Chondrocyte (in vitro differentiated cells): ENCODE measurements around the gene EYS. TPM values are rescaled to one million over a fixed set of nuclear protein-coding genes. Genes with fewer than 3 reads are reported as not detected.

ENCODE experiments used
- DNase-seq: peaks from one replicate; pipeline ENCODE4 v3.0.0; 2021; ENCODE audit warnings: mixed read lengths, low spot score
- H3K27ac Mint-ChIP-seq: one replicate; pipeline ENCODE4 v1.8.0; 2021; ENCODE audit warnings: mild to moderate bottlenecking, moderate library complexity, mixed read lengths; ENCODE audit not compliant: unreplicated experiment
- H3K27me3 Mint-ChIP-seq: 2 replicates; pipeline ENCODE4 v1.8.0; 2021; ENCODE audit warnings: low read depth, mixed read lengths
- H3K36me3 Mint-ChIP-seq: 2 replicates; pipeline ENCODE4 v1.8.0; 2021; ENCODE audit warnings: low read depth, mixed read lengths
- H3K4me1 Mint-ChIP-seq: 2 replicates; pipeline ENCODE4 v1.8.0; 2021; ENCODE audit warnings: low read depth, mild to moderate bottlenecking, mixed read lengths
- H3K4me3 Mint-ChIP-seq: one replicate; pipeline ENCODE4 v1.8.0; 2021; ENCODE audit warnings: mild to moderate bottlenecking, moderate library complexity, mixed read lengths; ENCODE audit not compliant: unreplicated experiment
- H3K9me3 Mint-ChIP-seq: 2 replicates; pipeline ENCODE4 v1.8.0; 2021; ENCODE audit warnings: low read depth, mixed read lengths
- total RNA-seq: library from RNA; stranded (reverse); gene quantifications from 3 replicates; pipeline ENCODE4 v1.2.1, GENCODE V29; 2021
- TF ChIP-seq, protein P1 (sequence below): fragments of 200-600 bp; sonication (generic); IDR thresholded peaks from 2 replicates; pipeline ENCODE4 v1.5.0; 2021; ENCODE audit warnings: antibody characterized with exemption, mild to moderate bottlenecking, moderate library complexity

Gene EYS
- total RNA-seq, 1 donor from 2014 or later: not detected

GRCh38 chr6:63714091-63714490, 1992.9 kb downstream of the EYS start:
- Mint-ChIP-seq H3K36me3 (peaks cover 34% of the 10 kb centered on the region), H3K9me3 (no peaks in the 10 kb centered on the region), H3K27me3 (no peaks in the 10 kb centered on the region), H3K27ac (no peak overlapping the region), H3K4me3 (no peak overlapping the region), H3K4me1 (no peaks in the 10 kb centered on the region)
- DNase-seq: no peak
- TF ChIP-seq, protein P1, sequence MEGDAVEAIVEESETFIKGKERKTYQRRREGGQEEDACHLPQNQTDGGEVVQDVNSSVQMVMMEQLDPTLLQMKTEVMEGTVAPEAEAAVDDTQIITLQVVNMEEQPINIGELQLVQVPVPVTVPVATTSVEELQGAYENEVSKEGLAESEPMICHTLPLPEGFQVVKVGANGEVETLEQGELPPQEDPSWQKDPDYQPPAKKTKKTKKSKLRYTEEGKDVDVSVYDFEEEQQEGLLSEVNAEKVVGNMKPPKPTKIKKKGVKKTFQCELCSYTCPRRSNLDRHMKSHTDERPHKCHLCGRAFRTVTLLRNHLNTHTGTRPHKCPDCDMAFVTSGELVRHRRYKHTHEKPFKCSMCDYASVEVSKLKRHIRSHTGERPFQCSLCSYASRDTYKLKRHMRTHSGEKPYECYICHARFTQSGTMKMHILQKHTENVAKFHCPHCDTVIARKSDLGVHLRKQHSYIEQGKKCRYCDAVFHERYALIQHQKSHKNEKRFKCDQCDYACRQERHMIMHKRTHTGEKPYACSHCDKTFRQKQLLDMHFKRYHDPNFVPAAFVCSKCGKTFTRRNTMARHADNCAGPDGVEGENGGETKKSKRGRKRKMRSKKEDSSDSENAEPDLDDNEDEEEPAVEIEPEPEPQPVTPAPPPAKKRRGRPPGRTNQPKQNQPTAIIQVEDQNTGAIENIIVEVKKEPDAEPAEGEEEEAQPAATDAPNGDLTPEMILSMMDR: no peak

GRCh38 chr6:63713332-63713731, 1993.7 kb downstream of the EYS start:
- Mint-ChIP-seq H3K36me3 (peaks cover 34% of the 10 kb centered on the region), H3K27ac (no peak overlapping the region), H3K9me3 (no peaks in the 10 kb centered on the region), H3K27me3 (no peaks in the 10 kb centered on the region), H3K4me3 (no peak overlapping the region), H3K4me1 (no peaks in the 10 kb centered on the region)
- DNase-seq: no peak
- TF ChIP-seq, protein P1: no peak

- Mint-ChIP-seq H3K4me3 (no peak overlapping the region), H3K9me3 (no peaks in the 10 kb centered on the region), H3K27me3 (no peaks in the 10 kb centered on the region), H3K27ac (no peak overlapping the region), H3K36me3 (peaks cover 51% of the 10 kb centered on the region), H3K4me1 (no peaks in the 10 kb centered on the region)
- TF ChIP-seq, protein P1: no peak
- DNase-seq: no peak
These were observed 1997.9 kb downstream of the EYS start for GRCh38 chr6:63709148-63709547.

DNA sequence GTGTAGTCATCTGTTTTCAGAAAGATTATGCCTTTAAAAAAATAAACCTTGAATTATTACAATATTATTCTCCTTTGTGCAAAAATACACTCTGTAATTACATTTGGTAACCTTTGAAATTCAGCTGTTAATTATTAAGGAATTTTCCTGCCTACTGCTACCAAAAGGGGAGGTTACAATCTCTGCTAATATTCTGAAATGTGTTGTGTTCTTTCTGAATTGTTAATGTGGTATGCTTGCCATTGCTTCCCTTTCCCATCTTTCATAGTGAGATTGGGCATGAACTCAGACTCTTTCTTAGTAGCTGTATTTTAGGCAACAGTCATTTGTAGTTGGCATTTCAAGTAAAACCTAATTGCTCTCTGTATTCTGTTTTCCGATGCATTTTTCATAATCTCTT, 1998.4 kb downstream of the EYS start:
- Mint-ChIP-seq H3K4me3 (no peak overlapping the region), H3K36me3 (peaks cover 52% of the 10 kb centered on the region), H3K9me3 (no peaks in the 10 kb centered on the region), H3K27ac (no peak overlapping the region), H3K4me1 (no peaks in the 10 kb centered on the region), H3K27me3 (no peaks in the 10 kb centered on the region)
- no peak for DNase-seq
- TF ChIP-seq, protein P1: no peak

DNA sequence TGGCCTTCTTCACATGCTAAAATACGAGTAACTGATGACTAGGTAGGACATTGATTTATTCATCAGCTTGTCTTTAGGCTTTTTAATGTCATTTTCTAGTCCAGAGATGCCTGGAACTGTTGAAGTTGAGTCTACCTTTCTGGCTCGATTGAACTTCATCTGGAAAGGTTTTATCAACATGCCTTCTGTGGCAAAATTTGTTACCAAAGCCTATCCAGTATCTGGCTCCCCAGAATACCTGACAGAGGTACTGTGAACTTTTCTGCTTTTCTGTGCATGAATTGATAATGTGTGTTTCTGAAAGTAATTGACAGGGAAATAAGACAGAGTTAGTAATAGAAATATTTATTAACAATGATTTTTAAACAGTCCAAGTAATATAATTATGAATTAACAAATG, 2000.4 kb downstream of the EYS start:
- Mint-ChIP-seq H3K4me1 (no peaks in the 10 kb centered on the region), H3K27ac (no peak overlapping the region), H3K9me3 (no peaks in the 10 kb centered on the region), H3K36me3 (peaks cover 41% of the 10 kb centered on the region), H3K4me3 (no peak overlapping the region), H3K27me3 (no peaks in the 10 kb centered on the region)
- TF ChIP-seq, protein P1: no peak
- DNase-seq: no peak
